Skin of body (tissue), 2 donors: ENCODE results near the gene LANCL3. TPM values are rescaled to one million over a fixed set of nuclear protein-coding genes. Genes with fewer than 3 reads are reported as not detected.
"Not testable (repeated sequence)": the region's sequence is repeated elsewhere in the genome, so short reads cannot be mapped to it uniquely, and the experiment has no call there.

Experiments used
- DNase-seq: peaks from one replicate; lab custom pipeline; 2025; lab: John Stamatoyannopoulos, UW
- total RNA-seq: library from RNA; depleted of rRNA; stranded (reverse); fragments of >200 nt; gene quantifications from one replicate; pipeline ENCODE4 v1.2.3, GENCODE V29; 2014

LANCL3 gene
- 0.39 TPM for total RNA-seq

DNA sequence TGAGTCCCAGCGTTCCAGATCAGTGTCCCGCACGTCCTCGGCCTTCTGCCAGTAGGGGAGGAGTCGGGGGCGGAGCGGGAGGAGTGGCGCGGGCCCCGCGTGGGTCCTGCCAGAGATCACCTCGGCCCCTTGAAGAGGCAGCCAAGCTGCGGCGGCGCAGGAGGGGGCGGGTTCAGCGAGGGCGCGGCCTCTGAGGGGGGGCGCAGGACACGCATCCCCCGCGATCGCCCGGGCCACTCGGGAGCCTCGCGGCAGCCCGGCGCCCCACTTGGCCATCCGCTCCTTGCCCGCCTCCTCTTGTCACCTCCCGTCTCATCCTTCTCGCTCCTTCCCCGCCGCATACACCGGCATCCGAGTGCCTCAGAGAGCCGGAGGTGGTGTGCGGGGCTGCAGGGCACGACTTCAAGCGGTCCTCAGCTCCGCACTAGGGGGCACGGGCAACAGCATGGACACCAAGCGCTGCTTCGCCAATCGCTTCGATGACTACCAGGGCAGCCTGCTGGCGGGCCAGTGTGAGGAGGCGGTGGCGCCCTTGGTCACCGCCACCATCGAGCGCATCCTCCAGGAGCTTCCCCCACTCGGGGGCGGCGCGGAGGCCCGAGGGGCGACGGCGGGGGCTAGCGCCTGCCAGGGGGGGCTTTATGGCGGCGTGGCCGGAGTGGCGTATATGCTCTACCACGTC is at the start of gene LANCL3:
LANCL3 (plus strand) TSS at position 236 of the 682 bp plus-strand sequence; CDS start at position 446, 210 bp downstream.
- DNase-seq = not testable (repeated sequence)

DNA sequence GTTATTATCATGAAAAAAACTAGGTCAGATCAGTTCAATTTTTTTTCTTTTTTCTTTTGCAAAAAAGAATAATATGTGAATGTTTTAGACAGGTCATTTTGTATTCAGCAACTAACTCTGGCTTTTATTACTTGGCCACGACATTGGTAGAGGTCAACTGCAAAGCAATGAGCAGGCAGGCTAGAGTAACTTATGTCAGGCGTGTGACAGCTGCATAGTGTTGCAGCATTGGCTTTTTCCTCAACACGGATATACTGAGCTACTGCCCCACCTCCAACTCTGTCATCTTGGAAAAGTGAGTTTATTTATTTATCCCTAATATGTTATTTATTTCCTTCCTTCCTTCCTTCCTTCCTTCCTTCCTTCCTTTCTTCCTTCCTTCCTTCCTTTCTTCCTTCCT is 47.8 kb upstream of the LANCL3 start:
- DNase-seq = not testable (repeated sequence)

DNA sequence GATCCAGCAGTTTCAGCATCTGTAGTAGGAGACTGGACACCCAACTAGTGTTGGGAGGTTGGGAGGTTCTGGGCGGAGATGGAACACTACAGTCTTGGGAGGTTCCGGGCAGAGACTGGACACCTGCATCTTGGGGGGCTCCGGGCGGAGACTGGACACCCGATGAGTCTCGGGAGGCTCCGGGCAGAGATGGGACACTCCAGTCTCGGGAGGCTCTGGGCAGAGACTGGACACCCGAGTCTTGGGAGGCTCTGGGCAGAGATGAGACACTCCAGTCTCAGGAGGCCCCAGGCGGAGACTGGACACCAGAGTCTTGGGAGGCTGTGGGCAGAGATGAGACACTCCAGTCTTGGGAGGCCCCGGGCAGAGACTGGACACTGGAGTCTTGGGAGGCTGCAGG is 29.5 kb upstream of the LANCL3 start:
- DNase-seq = no peak

DNA sequence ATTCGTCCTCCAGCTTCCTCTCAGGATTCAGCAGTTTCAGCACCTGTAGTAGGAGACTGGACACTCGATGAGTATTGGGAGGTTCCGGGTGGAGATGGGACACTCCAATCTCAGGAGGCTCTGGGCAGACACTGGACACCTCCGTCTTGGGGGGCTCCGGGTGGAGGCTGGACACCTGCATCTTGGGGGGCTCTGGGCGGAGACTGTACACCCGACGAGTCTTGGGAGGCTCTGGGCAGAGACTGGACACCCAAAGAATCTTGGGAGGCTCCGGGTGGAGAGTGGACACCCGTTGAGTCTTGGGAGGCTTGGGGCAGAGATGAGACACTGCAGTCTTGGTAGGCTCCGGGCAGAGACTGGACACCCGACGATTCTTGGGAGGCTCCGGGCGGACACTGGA is 28.7 kb upstream of the LANCL3 start:
- no peak for DNase-seq

DNA sequence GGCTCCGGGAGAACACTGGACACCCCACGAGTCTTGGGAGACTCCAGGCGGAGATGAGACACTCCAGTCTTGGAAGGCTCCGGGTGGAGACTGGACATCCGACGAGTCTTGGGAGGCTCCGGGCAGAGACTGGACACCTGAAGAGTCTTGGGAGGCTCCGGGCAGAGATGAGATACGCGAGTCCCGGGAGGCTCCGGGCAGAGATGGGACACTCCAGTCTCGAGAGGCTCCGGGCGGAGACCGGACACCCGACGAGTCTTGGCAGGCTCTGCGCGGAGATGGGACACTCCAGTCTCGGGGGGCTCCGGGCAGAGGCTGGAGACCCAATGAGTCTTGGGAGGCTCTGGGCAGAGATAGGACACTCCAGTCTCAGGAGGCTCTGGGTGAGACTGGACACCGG is 28.1 kb upstream of the LANCL3 start:
- no peak for DNase-seq

DNA sequence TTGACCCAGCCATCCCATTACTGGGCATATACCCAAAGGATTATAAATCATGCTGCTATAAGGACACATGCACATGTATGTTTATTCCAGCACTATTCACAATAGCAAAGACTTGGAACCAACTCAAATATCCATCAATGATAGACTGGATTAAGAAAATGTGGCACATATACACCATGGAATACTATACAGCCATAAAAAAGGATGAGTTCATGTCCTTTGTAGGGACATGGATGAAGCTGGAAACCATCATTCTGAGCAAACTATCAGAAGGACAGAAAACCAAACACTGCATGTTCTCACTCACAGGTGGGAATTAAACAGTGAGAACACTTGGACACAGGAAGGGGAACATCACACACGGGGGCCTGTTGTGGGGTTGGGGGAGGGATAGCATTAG is 26.9 kb upstream of the LANCL3 start:
- not testable (repeated sequence) for DNase-seq

DNA sequence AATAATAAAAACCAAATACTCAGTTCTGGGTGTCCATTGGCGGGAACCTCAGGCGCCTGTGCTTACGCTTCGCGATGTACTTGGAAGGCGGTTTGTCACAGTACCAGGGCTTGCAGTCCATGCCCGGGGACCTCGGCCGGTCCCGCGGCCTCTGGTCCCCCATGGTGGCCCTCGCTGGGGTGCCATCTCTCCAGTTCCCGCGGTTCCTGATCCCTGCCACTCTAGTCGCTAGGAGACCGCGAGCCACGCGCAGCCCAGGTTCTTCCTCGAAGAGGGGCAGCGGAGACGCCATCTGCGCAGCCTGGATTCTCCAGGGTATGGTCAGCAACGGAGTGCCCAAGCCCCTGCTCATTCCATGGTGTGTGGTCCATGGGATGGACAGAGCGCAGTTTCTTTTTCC is 26.4 kb upstream of the LANCL3 start:
- no peak for DNase-seq

DNA sequence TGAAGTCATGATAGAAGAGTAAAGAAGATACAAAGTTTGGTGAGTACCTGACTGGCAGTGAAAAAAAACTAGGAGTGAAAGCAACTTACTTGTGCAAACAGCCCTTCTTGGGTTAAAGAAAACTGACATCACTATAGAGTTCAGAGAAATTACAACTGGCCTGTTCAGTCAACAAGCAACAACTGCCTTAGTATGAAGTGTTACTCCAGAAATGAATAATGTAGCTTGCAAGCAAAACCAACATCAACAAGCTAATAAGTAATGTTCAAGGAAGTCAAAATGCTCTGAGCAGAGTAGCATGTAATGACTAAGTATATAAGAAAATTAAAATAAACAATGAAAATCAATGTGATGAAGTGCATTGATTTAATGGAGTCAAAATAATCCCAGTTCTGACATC is 21.8 kb upstream of the LANCL3 start:
- not testable (repeated sequence) for DNase-seq

DNA sequence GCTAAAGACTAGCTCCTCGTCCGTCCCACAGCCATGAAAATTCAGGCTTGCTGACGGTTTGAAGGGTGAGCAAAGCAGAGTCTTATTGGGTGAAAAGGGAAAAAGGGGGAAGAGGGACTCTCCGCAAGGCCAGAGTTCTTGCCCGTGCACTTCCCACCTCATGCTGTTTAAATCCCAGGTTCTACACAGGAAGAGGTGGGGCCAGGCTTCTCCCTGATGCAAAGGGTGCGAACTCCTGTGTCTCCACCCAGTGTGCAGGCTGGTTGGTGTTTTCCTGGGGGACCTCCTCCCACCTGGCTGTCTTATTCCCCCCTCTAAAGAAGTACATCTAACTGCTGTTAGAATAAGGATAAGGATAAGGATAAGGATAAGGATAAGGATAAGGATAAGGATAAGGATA is 18.0 kb upstream of the LANCL3 start:
- DNase-seq = no peak

DNA sequence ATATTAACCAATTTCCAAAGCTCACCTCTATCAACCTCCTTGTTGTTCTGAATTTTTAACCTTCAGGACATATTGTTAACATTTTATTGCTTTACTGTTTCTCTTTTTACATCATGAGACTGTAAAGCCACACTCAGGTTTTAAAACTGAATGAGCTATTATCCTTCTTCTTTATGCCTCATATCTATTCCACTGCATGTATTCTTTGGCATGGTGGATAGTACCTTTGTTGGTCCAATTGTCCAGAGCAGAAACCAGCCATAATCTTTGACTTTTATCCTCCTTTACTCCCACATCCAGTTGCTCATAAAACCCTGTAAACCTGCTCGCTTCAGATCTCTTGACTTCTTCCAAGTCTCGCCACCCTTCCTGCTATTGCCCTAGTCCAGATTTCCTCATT is 6.2 kb upstream of the LANCL3 start:
- DNase-seq = not testable (repeated sequence)

DNA sequence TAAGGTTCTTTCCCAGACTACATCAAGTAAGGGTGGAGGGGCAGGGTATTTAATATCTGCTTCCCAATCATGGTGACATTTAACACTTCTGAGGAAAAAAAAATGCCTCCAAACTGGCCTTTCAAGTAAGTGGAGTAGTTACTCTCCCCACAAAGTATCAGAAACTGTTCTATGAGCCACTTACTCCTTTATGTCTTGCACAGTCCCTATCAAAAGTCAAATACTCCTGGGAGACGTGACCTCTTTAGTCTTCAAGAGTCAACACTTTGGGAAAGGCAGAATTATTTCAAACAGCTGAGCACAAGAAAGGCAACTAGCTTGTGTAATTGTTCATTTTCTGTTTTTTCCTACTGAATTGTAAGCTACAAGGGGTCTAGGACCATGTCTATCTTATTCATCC is 1.1 kb upstream of the LANCL3 start:
- DNase-seq = not testable (repeated sequence)

DNA sequence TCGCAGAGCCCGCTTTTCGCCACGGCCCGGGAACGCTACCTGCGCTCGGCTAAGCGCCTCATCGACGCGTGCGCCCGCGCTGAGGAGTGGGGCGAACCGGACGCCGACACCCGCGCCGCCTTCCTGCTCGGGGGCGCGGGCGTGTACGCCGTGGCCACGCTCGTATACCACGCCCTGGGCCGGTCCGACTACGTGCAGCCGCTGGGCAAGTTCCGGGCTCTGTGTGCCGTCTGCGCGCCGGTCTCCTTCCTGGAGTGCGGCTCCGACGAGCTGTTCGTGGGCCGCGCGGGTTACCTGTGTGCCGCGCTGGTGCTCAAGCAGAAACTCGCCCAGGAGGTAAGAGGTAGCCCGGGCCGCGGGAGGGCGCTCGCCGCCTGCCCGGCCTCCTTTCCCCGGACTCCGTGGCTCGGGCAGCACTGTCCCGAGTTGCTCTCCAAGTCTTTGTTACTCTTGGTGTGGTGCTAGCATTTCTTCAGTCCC is 687 bp downstream of the LANCL3 start:
- not testable (repeated sequence) for DNase-seq

DNA sequence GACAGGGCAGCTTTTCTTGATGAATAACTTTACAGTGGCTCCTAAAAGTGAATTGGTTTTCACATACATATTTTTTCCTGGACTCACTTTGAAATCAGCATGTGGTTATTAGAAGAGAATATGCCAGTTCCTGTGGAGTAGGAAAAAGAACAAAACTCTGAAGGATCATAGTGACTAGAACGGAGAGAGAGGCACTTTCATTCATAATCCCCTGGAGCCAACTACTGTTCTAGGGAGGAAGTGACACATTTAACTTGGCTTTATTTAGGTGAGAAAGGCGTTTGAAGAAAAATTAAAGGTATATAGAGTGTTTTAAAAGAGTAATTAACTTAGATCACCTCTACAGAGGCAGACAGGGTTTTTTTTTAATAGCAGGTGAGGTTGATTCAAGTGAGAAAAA is 1.7 kb downstream of the LANCL3 start:
- not testable (repeated sequence) for DNase-seq

DNA sequence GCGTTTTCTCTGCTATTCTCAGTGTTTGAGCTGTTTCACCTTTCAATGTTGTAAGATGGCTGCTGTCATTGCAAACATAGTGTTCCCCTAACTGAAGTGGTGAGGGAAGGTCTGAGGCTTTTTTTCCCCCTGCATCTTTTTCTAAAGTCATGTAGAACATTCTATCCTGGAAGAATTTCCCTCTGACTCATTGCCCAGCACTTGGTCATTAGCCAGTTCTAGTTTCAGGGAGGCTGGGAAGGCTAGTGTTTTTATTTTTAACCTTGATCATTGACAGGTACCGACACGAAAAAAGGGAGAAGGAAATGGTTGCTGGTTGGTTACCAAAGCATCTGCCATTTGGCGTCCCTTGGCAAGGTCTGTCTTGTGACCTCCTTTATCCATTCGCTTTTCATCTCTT is 6.6 kb downstream of the LANCL3 start:
- DNase-seq = no peak

DNA sequence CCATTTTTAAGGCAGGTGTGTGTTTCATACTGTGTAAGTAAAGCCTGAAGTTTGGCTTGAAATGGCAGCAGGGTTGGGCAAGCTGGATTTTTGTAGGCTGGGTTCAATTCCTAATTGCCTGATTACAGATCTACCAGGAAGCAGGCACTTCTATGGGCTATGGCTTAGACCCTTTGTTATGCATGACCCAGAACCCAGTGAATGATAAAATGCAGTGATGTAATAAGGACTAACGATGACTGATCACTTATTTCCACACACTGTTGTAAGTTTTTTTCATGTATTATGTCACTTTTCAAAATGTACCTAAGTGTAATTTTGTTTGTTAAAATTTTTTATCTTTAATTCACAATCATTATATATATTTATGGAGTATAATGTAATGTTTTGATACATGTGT is 8.6 kb downstream of the LANCL3 start:
- DNase-seq = no peak

DNA sequence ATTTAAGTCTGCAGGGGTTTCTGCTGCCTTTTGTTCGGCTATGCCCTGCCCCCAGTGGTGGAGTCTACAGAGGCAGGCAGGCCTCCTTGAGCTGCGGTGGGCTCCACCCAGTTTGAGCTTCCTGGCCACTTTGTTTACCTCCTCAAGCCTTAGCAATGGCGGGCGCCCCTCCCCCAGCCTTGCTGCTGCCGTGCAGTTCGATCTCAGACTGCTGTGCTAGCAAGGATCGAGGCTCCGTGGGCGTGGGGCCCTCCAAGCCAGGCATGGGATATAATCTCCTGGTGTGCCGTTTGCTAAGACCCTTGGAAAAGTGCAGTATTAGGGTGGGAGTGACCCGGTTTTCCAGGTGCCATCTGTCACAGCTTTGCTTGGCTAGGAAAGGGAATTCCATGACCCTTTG is 15.9 kb downstream of the LANCL3 start:
- DNase-seq = not testable (repeated sequence)

DNA sequence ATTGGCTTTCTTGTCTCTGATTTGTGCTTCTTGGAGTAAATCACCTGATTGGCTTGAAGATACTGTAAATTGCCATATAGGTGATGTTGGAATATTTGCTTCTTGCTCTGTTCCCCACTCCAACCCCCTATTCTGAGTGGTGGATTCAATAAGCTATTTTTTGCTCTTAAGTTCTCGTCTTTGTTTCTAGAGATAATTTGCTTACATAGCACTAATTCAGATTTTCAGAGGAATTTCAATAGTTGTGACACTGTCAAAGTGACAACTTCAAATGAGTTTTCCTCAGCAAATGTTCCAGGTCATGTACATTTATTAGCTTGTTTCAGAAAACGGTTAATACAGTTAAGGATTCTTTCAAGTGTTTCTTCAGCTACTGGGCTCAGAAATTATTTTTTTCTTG is 18.6 kb downstream of the LANCL3 start:
- DNase-seq = no peak

DNA sequence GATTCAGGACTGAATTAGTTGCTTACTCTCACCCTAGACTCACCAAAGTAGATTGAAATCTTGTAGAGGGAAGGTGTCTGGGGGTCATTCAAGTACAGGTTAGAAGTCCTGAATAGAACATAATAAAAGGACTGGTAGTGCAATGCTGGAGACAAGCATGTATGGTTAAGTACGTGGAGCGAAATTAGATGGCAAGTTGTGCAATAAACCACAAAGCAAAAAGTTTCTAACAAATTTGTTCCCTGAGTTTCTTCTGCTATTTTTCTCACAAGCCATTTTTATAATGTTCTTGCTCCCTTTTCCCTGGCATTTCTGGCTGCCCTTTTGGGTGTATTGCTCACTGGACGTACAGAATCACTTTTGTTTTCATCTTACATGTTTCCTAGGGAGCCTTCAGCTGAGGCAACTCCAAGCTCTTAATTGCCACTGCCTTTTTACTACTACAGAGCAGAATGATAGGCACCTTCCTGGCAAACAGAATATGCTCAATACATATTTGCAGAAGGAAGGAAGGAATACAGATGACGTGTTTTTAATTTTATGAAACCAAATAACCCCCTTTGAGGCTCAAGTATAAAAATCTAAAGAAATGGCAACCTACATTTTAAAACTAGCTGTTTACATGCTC is 23.4 kb downstream of the LANCL3 start:
- DNase-seq = no peak

DNA sequence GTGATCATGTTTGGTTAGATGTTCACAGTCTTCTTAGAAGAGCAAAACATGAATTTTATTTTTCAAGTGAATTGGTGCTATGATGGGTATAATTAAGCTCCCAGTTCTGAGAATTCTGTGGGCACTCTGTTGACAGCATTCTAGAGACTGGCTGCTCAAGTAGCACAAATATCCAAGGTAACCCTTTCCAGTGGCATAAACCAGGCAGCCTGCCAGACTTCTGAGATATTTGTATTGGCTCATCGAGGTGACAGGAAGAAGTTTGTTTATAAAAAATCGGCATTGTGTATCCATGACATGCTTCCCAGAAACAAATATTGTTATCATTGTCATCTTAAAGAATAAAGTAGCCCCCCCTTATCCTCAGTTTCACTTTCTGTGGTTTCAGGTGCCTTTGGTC is 28.3 kb downstream of the LANCL3 start:
- no peak for DNase-seq

DNA sequence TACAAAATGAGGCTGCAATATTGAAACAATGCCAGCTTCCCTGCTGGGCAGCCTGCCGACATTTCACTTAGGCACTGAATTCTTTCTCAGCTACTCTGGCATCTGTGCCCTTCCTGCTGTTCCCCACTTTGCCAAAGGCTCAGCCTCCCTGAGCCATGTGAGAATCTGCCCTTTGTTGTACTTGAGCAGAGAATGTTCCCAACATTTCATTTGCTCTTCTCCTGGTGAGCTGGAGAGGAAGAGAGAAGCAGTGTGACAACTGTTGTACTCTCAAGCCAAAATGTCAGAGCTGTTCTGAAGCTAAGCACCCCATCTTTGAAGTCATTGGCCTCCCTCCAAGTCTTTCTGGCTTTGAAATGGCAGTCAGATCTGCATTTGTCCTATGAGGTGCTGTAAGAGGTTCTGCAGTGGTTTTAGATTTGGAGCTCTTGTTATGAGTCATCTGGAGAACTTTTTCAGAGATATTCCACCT is 32.5 kb downstream of the LANCL3 start:
- no peak for DNase-seq

DNA sequence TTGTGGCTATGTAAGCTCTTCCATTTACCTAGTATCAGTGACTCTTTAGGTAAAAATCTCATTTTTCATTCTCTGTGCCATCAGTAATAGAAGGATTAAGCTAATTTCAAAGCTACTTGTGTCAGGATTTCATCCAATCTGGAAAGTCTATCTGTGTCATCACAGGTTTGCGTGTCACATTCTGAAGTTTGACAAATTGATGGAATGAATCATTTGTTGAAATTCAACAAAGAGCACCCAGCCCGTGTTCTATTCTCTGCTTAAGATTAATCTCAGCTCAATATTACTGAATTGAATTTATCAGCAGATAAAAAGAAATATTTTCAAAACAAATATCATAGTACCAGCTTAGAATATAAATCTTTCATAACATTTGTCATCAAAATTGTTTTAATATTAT is 35.8 kb downstream of the LANCL3 start:
- no peak for DNase-seq

DNA sequence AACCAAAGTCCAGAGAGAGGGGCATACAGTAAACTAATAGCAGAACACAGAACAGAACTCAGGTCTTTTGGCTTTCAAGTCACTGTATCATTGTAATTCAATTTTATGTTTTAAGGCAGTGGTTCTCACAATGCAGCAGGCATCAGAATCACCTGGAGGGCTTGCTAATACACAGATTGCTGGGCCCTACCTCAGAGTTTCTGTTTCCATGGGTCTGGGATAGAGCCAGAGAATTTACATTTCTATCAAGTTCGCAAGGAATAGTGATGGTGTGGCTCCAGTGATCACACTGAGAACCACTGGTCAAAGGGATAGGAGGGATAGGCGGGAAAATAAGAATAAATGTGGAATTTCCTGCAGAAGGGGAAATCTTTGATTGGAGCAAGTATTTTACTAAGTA is 36.7 kb downstream of the LANCL3 start:
- DNase-seq = no peak

DNA sequence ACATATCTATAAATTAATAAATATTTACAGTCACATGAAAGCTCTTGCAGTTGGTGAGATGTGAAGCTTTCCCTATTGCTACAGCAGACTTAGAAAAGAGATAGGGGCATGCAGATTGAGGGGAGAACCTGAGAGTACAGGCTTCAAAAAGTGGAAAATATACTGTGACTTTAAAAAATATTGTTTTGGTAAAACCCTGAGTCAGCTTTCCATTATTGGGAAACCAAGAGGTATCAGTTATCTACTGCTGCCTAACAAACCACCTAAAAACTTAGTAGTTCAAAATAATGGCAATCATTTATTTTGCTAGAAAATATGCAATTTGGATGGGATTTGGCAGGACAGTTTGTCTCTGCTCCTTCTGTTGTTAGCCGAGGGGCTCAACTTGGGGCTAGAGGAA is 38.3 kb downstream of the LANCL3 start:
- DNase-seq = no peak
